Right atrium auricular region (tissue), 2 donors: ENCODE data around the gene SMIM10. TPM values are rescaled to one million over a fixed set of nuclear protein-coding genes. Genes with fewer than 3 reads are reported as not detected.
"Not testable (repeated sequence)": the region's sequence is repeated elsewhere in the genome, so short reads cannot be mapped to it uniquely, and the experiment has no call there.

Source experiments
- DNase-seq: peaks from one replicate; pipeline ENCODE4 v3.0.0-alpha.2; 2019; ENCODE audit warnings: low spot score
- H3K27ac ChIP-seq, 2 donors: fragments of 200-600 bp; sonication (generic); 1 replicate in 1 of 2; 2 replicates in 1 of 2; pipeline ENCODE4 v1.5.1; 2016 to 2019
- H3K27me3 ChIP-seq, 2 donors: fragments of 200-600 bp; sonication (generic); one replicate each; pipeline versions ENCODE4 v1.5.1 to v1.6.0; 2017 to 2019
- H3K36me3 ChIP-seq: fragments of 200-600 bp; sonication (generic); one replicate; pipeline ENCODE4 v1.5.1; 2016
- H3K4me1 ChIP-seq, 2 donors: fragments of 200-600 bp; sonication (generic); one replicate each; pipeline versions ENCODE4 v1.5.1 to v1.6.0; 2017 to 2019
- H3K4me3 ChIP-seq, 2 donors: fragments of 200-600 bp; sonication (generic); 1 replicate in 1 of 2; 2 replicates in 1 of 2; pipeline ENCODE4 v1.5.1; 2017 to 2019; ENCODE audit warnings: mild to moderate bottlenecking in 1 of 2, moderate library complexity in 1 of 2
- H3K9me3 ChIP-seq, 2 donors: fragments of 200-600 bp; sonication (generic); one replicate each; pipeline ENCODE4 v1.5.1; 2019
- total RNA-seq, 2 donors: library from RNA; depleted of rRNA; stranded (reverse); fragments of >200 nt; gene quantifications; one replicate each; pipeline ENCODE4 v1.1.0, GENCODE V29; 2016
- TF ChIP-seq, protein P1 (sequence below), 2 donors: fragments of 200-600 bp; sonication (generic); IDR thresholded peaks; one replicate each; pipeline ENCODE4 v1.5.1; 2019; ENCODE audit warnings: antibody characterized with exemption in 2 of 2

Gene SMIM10
- total RNA-seq, 2 donors from 2014 or later: 4.9 to 6.8 TPM

DNA sequence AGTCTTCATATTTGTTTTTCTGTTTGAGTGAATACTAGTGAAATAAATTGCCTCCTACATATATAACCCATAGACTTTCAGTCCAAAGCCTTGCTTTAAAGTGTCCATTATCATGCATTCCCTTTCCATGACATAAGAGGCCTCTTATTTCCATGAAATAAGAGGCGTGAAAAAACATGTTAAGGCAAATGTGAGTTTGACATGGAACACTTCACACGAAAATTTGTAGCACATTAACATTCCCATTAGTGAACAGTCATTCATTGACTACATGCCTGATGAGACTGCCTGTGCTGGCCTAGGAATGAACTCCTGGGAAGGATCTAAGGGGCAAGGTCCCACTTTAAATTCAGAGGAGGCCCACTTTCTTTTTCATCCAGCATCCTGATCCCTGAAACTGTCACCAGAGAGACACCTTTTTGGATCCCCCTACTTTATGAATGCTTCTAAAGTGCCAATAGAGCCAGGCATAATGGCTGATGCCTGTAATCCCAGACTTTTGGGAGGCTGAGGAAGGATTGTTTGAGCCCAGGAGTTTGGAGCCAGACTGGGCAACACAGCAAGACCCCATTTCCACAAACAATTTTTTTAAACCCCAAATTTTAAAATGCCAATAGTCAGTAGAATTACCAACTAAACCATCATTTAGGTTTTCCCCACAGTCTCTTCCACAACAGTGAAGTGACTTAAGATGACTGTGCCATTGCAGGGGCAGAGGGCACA, 24.9 kb downstream of the SMIM10 start:
- Histone ChIP-seq H3K4me3 (no peak overlapping the region), H3K27me3 (no peaks in the 10 kb centered on the region), H3K4me1 (no peaks in the 10 kb centered on the region), H3K36me3 (no peaks in the 10 kb centered on the region), H3K27ac (no peak overlapping the region), H3K9me3 (no peaks in the 10 kb centered on the region)
- TF ChIP-seq, protein P1, sequence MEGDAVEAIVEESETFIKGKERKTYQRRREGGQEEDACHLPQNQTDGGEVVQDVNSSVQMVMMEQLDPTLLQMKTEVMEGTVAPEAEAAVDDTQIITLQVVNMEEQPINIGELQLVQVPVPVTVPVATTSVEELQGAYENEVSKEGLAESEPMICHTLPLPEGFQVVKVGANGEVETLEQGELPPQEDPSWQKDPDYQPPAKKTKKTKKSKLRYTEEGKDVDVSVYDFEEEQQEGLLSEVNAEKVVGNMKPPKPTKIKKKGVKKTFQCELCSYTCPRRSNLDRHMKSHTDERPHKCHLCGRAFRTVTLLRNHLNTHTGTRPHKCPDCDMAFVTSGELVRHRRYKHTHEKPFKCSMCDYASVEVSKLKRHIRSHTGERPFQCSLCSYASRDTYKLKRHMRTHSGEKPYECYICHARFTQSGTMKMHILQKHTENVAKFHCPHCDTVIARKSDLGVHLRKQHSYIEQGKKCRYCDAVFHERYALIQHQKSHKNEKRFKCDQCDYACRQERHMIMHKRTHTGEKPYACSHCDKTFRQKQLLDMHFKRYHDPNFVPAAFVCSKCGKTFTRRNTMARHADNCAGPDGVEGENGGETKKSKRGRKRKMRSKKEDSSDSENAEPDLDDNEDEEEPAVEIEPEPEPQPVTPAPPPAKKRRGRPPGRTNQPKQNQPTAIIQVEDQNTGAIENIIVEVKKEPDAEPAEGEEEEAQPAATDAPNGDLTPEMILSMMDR (IDR thresholded peaks at IDR 0.05): no peak
- DNase-seq: no peak

DNA sequence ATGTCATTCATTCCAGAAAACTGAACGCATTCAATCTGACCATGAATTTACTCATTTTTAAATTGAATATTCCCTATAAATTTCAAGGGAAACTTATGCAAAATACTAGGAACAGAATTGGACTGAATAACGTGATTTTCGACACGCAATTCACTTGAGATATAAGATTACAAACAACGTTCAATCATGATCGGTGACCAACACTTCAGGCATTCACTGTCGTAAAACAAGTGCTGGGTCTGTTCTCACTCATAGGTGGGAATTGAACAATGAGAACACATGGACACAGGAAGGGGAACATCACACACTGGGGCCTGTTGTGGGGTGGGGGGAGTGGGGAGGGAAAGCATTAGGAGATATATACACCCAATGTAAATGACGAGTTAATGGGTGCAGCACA, 29.1 kb downstream of the SMIM10 start:
- H3K27ac ChIP-seq: peak overlapping the region in 1 of 2 donors; percentile 27
- H3K36me3 ChIP-seq, H3K27me3 ChIP-seq, H3K4me3 ChIP-seq, DNase-seq, H3K4me1 ChIP-seq, H3K9me3 ChIP-seq: not testable (repeated sequence)

DNA sequence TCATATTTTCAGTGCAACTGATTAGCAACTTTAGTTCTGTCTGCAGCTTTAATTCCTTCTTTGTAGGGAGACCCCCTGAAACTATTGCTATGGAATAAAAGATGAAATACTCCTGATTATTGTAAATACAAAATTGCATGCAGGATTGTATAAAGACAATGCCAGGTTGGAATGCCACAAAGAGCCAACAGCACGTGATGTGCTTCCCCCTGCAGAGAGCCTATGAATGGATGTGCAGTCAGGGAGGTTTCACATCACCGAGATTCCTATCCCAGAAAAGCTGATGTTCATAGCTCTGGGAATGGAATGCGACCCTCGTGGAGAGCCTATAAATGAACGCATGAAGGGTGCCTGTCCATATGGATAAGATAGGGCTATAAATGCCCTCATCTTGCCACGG, 33.0 kb downstream of the SMIM10 start:
- not testable (repeated sequence) for H3K9me3 ChIP-seq, H3K4me1 ChIP-seq, H3K4me3 ChIP-seq, H3K27me3 ChIP-seq, H3K36me3 ChIP-seq, DNase-seq
- peak overlapping the region in 1 of 2 donors; percentile 93 for H3K27ac ChIP-seq

DNA sequence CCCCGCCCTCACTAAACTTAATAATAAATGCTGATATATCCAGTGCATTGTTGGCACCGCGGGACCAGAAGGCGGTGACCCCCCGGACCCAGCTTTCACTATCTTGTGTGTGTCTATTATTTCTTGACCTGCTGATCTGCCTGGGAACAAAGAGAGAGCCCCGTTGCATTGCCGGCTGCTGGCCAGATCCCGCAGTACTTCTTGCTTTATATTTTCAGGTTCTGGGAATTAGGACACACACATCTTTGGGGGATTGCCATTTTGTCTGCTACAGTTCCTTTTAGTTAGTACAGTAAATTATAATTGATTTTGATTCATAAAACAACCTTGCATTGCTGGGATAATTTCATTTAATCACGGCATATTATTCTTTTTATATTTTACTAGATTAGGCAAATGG, 33.7 kb downstream of the SMIM10 start:
- TF ChIP-seq, protein P1 (IDR thresholded peaks at IDR 0.05): no peak
- Histone ChIP-seq H3K4me3 (no peak overlapping the region), H3K4me1 (peaks cover 0 to 5% of the 10 kb centered on the region in 2 donors), H3K36me3 (no peaks in the 10 kb centered on the region), H3K9me3 (no peaks in the 10 kb centered on the region), H3K27me3 (no peaks in the 10 kb centered on the region), H3K27ac (peak overlapping the region in 1 of 2 donors; percentile 32)
- no peak for DNase-seq

DNA sequence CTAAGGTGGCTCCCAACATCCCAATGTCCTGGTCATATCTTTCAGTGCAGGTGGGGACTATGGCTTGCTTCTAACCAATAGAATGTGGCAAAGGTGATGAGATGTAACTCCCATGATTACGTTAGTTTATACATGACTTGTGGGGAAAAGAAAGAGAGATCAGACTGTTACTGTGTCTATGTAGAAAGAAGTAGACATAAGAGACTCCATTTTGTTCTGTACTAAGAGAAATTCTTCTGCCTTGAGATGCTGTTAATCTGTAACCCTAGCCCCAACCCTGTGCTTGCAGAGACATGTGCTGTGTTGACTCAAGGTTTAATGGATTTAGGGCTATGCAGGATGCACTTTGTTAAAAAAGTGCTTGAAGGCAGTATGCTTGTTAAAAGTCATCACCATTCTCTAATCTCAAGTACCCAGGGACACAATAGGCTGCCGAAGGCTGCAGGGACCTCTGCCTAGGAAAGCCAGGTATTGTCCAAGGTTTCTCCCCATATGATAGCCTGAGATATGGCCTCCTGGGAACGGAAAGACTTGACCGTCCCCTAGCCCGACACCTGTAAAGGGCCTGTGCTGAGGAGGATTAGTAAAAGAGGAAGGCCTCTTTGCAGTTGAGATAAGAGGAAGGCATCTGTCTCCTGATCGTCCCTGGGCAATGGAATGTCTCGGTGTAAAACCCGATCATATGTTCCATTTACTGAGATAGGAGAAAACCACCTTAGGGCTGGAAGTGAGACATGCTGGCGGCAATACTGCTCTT, 39.6 kb downstream of the SMIM10 start:
- H3K36me3 ChIP-seq, DNase-seq, H3K9me3 ChIP-seq, H3K4me3 ChIP-seq, H3K27ac ChIP-seq, H3K27me3 ChIP-seq: not testable (repeated sequence)
- peaks cover 0 to 11% of the 10 kb centered on the region in 2 donors for H3K4me1 ChIP-seq

DNA sequence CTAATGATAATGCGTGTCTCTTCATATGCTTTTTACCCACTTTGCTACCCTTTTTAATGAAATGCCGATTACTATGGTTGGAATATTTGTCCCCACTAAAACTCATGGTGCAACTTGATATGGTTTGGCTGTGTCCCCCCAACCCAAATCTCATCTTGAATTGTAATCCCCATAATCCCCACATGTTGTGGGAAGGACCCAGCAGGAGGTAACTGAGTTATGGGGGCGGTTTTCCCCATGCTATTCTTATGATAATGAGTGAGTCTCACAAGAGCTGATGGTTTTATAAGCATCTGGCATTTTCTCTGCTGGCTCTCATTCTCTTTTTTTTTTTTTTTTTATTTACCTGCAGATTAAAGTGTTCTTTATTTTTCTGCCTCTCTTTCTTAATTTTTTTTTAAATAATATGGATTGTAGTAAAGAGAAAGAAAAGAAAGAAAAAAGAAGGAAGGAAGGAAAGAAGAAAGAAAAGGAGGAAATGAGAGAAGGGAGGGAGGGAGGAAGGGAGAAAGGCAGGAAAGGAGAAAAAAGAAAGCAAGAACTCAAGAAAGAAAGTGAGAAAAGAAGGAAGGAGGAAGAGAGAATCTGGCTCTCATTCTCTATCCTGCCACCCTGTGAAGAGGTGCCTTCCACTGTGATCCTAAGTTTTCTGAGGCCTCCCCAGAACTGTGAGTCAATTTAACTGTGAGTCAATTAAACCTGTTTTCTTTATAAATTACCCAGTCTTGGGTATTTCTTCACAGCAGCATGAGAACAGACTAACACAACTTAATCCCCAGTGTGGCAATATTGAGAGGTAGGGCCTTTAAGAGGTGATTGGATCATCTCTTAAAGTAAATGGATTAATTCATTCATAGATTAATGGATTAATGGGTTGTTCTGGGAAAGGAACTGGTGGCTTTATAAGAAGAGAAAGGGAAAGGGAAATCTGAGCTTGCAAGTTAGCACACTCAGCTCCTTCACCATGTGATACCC, 50.6 kb downstream of the SMIM10 start:
- not testable (repeated sequence) for DNase-seq

More for the DNA sequence above, 50.6 kb downstream of the SMIM10 start:
- not testable (repeated sequence) for H3K27ac ChIP-seq, H3K4me1 ChIP-seq, H3K36me3 ChIP-seq, H3K27me3 ChIP-seq, H3K4me3 ChIP-seq, H3K9me3 ChIP-seq

Other genes starting within 250 kb of the SMIM10 start
- 10 to 100 TPM; 10.7 to 12.6 TPM for gene PABIR2, start 193.8 kb upstream of the SMIM10 start, total RNA-seq
- 10 to 100 TPM; 18.3 to 19.7 TPM for gene MOSPD1, start 75.7 kb upstream of the SMIM10 start, total RNA-seq
- 10 to 100 TPM in 1 of 2 donors, 1 to 10 TPM in 1; 8.2 to 13.8 TPM for gene RTL8B, start 31.6 kb downstream of the SMIM10 start, total RNA-seq
- gene RTL8C, start 41.4 kb downstream of the SMIM10 start, total RNA-seq: 100 to 1,000 TPM; 177 to 187 TPM
- 10 to 100 TPM; 27.5 to 40.3 TPM for gene RTL8A, start 61.1 kb downstream of the SMIM10 start, total RNA-seq
- 10 to 100 TPM in 1 of 2 donors, 1 to 10 TPM in 1; 8.3 to 17.7 TPM for gene SMIM10L2B, start 107.7 kb downstream of the SMIM10 start, total RNA-seq
- not detected for gene ETDB, start 129.5 kb downstream of the SMIM10 start, total RNA-seq
- not detected for gene CT55, start 180.4 kb downstream of the SMIM10 start, total RNA-seq